Loucy (cell line): ENCODE results near the gene GSG1L.

Experiments used
- H2AFZ ChIP-seq: fragments of 200-600 bp; sonication (generic); 2 replicates; pipeline ENCODE4 v1.6.0; 2016; ENCODE audit warnings: antibody characterized with exemption, mild to moderate bottlenecking, low read length, moderate library complexity
- H3F3A ChIP-seq: fragments of 200-600 bp; 2 replicates; pipeline ENCODE4 v1.6.0; 2016; ENCODE audit warnings: antibody characterized with exemption, low read depth, mild to moderate bottlenecking
- H3K27me3 ChIP-seq: fragments of 200-600 bp; sonication (generic); 2 replicates; pipeline ENCODE4 v1.6.1; 2014; ENCODE audit warnings: low read length, mild to moderate bottlenecking; ENCODE audit not compliant: insufficient read depth, poor library complexity, severe bottlenecking
- H3K36me3 ChIP-seq: fragments of 200-600 bp; sonication (generic); 2 replicates; pipeline ENCODE4 v1.6.1; 2016; ENCODE audit warnings: low read length; ENCODE audit not compliant: insufficient read depth
- H3K4me1 ChIP-seq: fragments of 200-600 bp; sonication (generic); 2 replicates; pipeline ENCODE4 v1.5.1; 2014; ENCODE audit warnings: low read length, mild to moderate bottlenecking; ENCODE audit not compliant: insufficient read depth, poor library complexity, severe bottlenecking
- H3K4me2 ChIP-seq: fragments of 200-600 bp; sonication (generic); 2 replicates; pipeline ENCODE4 v1.6.0; 2014; ENCODE audit warnings: antibody characterized with exemption, low read length, low read depth, mild to moderate bottlenecking; ENCODE audit not compliant: poor library complexity, severe bottlenecking
- H3K4me3 ChIP-seq: fragments of 200-600 bp; sonication (generic); 2 replicates; pipeline ENCODE4 v1.5.1; 2014; ENCODE audit warnings: low read length, mild to moderate bottlenecking, mixed read lengths; ENCODE audit not compliant: poor library complexity, severe bottlenecking
- H3K79me2 ChIP-seq: fragments of 200-600 bp; sonication (generic); 2 replicates; pipeline ENCODE4 v1.6.1; 2014; ENCODE audit warnings: low read length; ENCODE audit not compliant: insufficient read depth
- H3K9ac ChIP-seq: fragments of 200-600 bp; sonication (generic); 2 replicates; pipeline ENCODE4 v1.6.0; 2014; ENCODE audit warnings: mild to moderate bottlenecking, low read depth, low read length, moderate library complexity; ENCODE audit not compliant: poor library complexity, severe bottlenecking
- H3K9me2 ChIP-seq: fragments of 200-600 bp; sonication (generic); replicated peaks from 2 replicates; pipeline ENCODE4 v1.6.1; 2016; ENCODE audit warnings: low read depth, low read length, mixed read lengths
- H3K9me3 ChIP-seq: fragments of 200-600 bp; sonication (generic); 2 replicates; pipeline ENCODE4 v1.6.1; 2014; ENCODE audit warnings: mild to moderate bottlenecking, antibody characterized with exemption, low read length, low read depth; ENCODE audit not compliant: insufficient read depth
- H4K20me1 ChIP-seq: fragments of 200-600 bp; sonication (generic); 2 replicates; pipeline ENCODE4 v1.6.0; 2014; ENCODE audit warnings: antibody characterized with exemption, low read length, mild to moderate bottlenecking; ENCODE audit not compliant: insufficient read depth, poor library complexity, severe bottlenecking
- CTCF ChIP-seq: fragments of 200-600 bp; sonication (generic); conservative IDR thresholded peaks from 2 replicates; pipeline ENCODE4 v1.5.1; 2014; ENCODE audit warnings: mild to moderate bottlenecking, antibody characterized with exemption, low read length
- EZH2phosphoT487 ChIP-seq: fragments of 200-600 bp; IDR thresholded peaks from 2 replicates; pipeline ENCODE4 v1.6.1; 2018; ENCODE audit warnings: antibody characterized with exemption, mild to moderate bottlenecking, moderate library complexity, borderline replicate concordance

Gene GSG1L

GRCh38 chr16:27960619-27961295, 102.8 kb downstream of the GSG1L start:
- no peaks in the 10 kb centered on the region for H4K20me1 ChIP-seq
- no peak overlapping the region for H3K9ac ChIP-seq
- no peak overlapping the region for H3K4me3 ChIP-seq
- no peak for TF ChIP-seq EZH2phosphoT487
- TF ChIP-seq CTCF: no peak
- H3K36me3 ChIP-seq: no peaks in the 10 kb centered on the region
- H3K27me3 ChIP-seq: no peaks in the 10 kb centered on the region
- no peaks in the 10 kb centered on the region for H3K9me3 ChIP-seq
- H3F3A ChIP-seq: no peaks in the 10 kb centered on the region
- no peak overlapping the region for H3K4me2 ChIP-seq
- H2AFZ ChIP-seq: no peak overlapping the region
- no peaks in the 10 kb centered on the region for H3K79me2 ChIP-seq
- no peaks in the 10 kb centered on the region for H3K4me1 ChIP-seq
- no peaks in the 10 kb centered on the region for H3K9me2 ChIP-seq

- Histone ChIP-seq H3K36me3 (no peaks in the 10 kb centered on the region), H3K4me3 (no peak overlapping the region), H3K4me2 (no peak overlapping the region), H3K27me3 (no peaks in the 10 kb centered on the region), H3K9ac (no peak overlapping the region), H3K4me1 (no peaks in the 10 kb centered on the region), H3K79me2 (no peaks in the 10 kb centered on the region), H2AFZ (no peak overlapping the region), H3F3A (no peaks in the 10 kb centered on the region), H4K20me1 (no peaks in the 10 kb centered on the region), H3K9me3 (0 out of 2 replicates have a peak, but pooled peaks cover 6% of the 10 kb centered on the region), H3K9me2 (no peaks in the 10 kb centered on the region)
- no peak for TF ChIP-seq EZH2phosphoT487
- TF ChIP-seq CTCF: no peak
These were observed 103.6 kb downstream of the GSG1L start for GRCh38 chr16:27959914-27960313.

GRCh38 chr16:27954191-27954590, 109.3 kb downstream of the GSG1L start:
- Histone ChIP-seq H3K36me3 (no peaks in the 10 kb centered on the region), H3K9ac (no peak overlapping the region), H3K79me2 (no peaks in the 10 kb centered on the region), H3K9me3 (peaks cover 6% of the 10 kb centered on the region; the same call in 1 of the 2 replicates), H3K4me1 (no peaks in the 10 kb centered on the region), H3K9me2 (no peaks in the 10 kb centered on the region), H3K4me2 (no peak overlapping the region), H3K4me3 (no peak overlapping the region), H3F3A (no peaks in the 10 kb centered on the region), H3K27me3 (no peaks in the 10 kb centered on the region), H4K20me1 (no peaks in the 10 kb centered on the region), H2AFZ (no peak overlapping the region)
- TF ChIP-seq EZH2phosphoT487: no peak
- no peak for TF ChIP-seq CTCF
